AG09319 (cell line): ENCODE results near the gene FAM3C.

Source experiments
- DNase-seq: peaks from one replicate; pipeline ENCODE4 v3.0.0-alpha.2; 2010; ENCODE audit warnings: low read depth; ENCODE audit errors: extremely low read depth
- CTCF ChIP-seq: IDR thresholded peaks from 2 replicates; pipeline ENCODE4 v1.5.1; 2011; ENCODE audit warnings: low read depth, mild to moderate bottlenecking, inconsistent platforms, low read length, moderate library complexity

FAM3C gene

DNA sequence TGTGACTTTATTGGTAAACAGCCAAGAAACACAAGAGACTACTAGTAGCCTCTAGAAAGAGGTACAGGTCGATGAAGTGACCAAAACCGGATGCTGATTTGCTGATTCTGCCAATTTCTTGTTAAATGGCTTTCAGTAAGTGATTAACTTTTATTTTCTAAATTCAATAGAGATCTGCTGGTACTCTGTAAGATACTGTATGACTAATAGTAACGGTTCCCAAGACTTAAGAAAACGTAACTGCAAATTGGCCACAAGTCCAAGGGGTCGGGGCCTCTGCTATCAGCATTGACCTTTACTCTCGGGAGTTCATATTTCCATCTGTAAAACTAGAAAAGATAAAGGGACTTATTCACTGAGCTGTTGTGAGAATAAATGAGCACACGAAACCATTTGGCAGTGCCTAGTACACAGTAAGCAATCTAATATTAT lies 1.4 kb downstream of the FAM3C start:
- no peak for TF ChIP-seq CTCF
- no peak for DNase-seq

DNA sequence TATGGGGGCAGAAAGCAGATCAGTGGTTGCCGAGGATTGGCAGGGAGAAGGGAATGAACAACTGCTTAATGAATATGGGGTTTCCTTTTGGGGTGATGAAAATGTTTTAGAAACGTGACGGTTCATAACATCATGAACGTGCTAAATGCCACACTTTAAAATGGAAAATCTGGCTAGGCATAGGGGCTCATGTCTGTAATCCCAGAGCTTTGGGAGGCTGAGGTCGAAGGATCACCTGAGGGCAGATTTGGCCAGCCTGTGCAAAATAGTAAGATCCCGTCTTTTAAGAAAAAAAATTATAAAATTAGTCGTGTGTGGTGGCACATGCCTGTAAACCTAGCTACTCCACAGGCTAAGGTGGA lies 3.1 kb downstream of the FAM3C start:
- no peak for TF ChIP-seq CTCF
- no peak for DNase-seq

- DNase-seq, result no peak
- no peak for TF ChIP-seq CTCF
Measured at GRCh38 chr7:121392277-121393004, 3.7 kb downstream of the FAM3C start.

DNA sequence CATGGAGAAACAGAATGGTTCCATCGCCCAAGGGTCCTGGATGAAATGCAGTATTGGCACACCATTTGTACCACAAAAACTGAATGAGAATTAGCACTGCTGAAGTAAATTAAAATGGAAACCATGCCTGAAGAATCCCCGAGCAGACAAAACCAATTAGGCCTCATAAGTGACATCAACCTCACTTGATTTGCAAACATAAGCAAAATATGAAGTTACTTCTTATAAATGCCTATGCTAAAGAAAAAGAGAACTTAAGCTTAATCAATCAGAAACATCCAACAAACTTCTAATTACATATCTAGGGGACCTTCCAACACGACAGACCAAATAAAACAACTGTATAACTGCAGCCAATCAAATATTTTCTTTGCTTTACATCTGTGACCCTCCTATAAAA lies 4.4 kb downstream of the FAM3C start:
- no peak for DNase-seq
- TF ChIP-seq CTCF, result no peak

GRCh38 chr7:121390617-121391016 lies 5.5 kb downstream of the FAM3C start:
- DNase-seq, result no peak
- TF ChIP-seq CTCF, result no peak

DNA sequence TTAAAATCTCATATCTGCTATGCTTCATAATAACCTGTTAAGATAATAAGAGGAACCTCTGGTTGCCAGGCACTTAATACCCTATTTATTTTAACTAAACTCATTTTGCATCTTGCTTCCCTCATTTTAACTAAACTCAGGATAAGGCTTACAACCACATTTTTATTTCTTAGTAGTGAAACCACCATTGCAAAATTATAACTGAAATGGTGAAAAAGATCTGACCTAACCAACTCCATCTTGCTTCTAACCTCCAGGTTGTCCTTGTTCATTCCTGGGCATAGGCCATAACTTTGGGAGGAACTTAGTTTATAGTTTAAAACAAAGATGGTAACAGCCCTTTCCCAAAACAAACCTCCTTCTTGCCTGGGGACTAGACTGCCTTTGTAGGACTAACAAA lies 6.0 kb downstream of the FAM3C start:
- TF ChIP-seq CTCF, result no peak
- no peak for DNase-seq

- no peak for TF ChIP-seq CTCF
Measured at GRCh38 chr7:121388950-121389349, 7.2 kb downstream of the FAM3C start.

More at GRCh38 chr7:121388950-121389349, 7.2 kb downstream of the FAM3C start:
- DNase-seq, result no peak
